Activated CD8-positive, alpha-beta memory T cell treated with anti-CD3 and anti-CD28 coated beads, Interleukin-2, amount 50 U/mL, for 48 hours (primary cell): ENCODE results near the gene F12.
"Not testable (repeated sequence)": the region's sequence is repeated elsewhere in the genome, so short reads cannot be mapped to it uniquely, and the experiment has no call there.

Source experiments
- DNase-seq: peaks from one replicate; pipeline ENCODE4 v3.0.0-alpha.2; 2020

Gene F12

GRCh38 chr5:177432143-177432838 is 22.9 kb upstream of the F12 start:
- no peak for DNase-seq

GRCh38 chr5:177431317-177432142 is 22.2 kb upstream of the F12 start:
- peak; percentile 91 for DNase-seq

GRCh38 chr5:177430972-177431316 is 21.6 kb upstream of the F12 start:
- DNase-seq = no peak

- peak; percentile 66 for DNase-seq
Measured at GRCh38 chr5:177430140-177430951, 21.0 kb upstream of the F12 start.

GRCh38 chr5:177429248-177430040 is 20.1 kb upstream of the F12 start:
- DNase-seq = peak; percentile 88

GRCh38 chr5:177428574-177429217 is 19.3 kb upstream of the F12 start:
- DNase-seq = peak; percentile 66

GRCh38 chr5:177427919-177428573 is 18.7 kb upstream of the F12 start:
- peak; percentile 80 for DNase-seq

- peak; percentile 75 for DNase-seq
Measured at GRCh38 chr5:177427211-177427822, 18.0 kb upstream of the F12 start.

GRCh38 chr5:177426566-177427210 is 17.3 kb upstream of the F12 start, which contains the start of gene GRK6:
TSS of gene GRK6 (plus strand) at chr5:177426676. CDS start at chr5:177426846, 170 bp downstream.
- DNase-seq = peak; percentile 81

GRCh38 chr5:177425801-177426565 is 16.6 kb upstream of the F12 start:
- peak; percentile 98 for DNase-seq

- DNase-seq = no peak
Measured at GRCh38 chr5:177425196-177425800, 15.9 kb upstream of the F12 start.

GRCh38 chr5:177423671-177424070 is 14.3 kb upstream of the F12 start:
- no peak for DNase-seq

GRCh38 chr5:177421062-177421798 is 11.9 kb upstream of the F12 start:
- DNase-seq = no peak

- DNase-seq = not testable (repeated sequence)
Measured at GRCh38 chr5:177420472-177420871, 11.1 kb upstream of the F12 start.

- DNase-seq = no peak
Measured at GRCh38 chr5:177419046-177419445, 9.7 kb upstream of the F12 start.

GRCh38 chr5:177417081-177417480 is 7.7 kb upstream of the F12 start:
- DNase-seq = not testable (repeated sequence)

- no peak for DNase-seq
Measured at GRCh38 chr5:177414481-177414880, 5.1 kb upstream of the F12 start.

GRCh38 chr5:177412603-177413233 is 3.4 kb upstream of the F12 start:
- no peak for DNase-seq
